Measurements from ENCODE around the gene TEX51.

TEX51 gene

DNA sequence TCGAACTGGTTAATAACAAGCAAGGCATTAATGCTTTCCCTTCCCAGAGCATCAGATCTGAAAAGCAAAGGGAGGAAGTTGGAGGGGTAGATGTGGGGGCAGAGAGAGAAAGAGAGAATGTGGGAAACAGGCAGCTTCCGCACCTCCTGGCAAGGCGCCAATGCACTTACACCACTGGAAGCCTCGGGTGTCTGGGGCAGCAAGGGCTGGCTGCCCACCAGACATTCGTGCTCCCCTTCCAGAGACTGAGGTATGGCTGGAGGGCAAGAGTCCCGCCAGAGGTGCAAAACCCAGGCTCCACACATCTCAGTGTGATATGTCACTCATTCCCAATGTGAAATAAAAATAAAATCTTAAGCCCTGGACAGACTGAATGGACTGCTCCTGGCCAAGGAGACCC is 46.4 kb downstream of the TEX51 start:
- peaks cover 30% of the 10 kb centered on the region for H3K27me3 ChIP-seq (ENCODE audit: control insufficient read depth, insufficient read depth, low read length)
- H3K36me3 ChIP-seq (ENCODE audit: insufficient read depth, low read length), result no peaks in the 10 kb centered on the region
- H3K4me1 ChIP-seq (ENCODE audit: control insufficient read depth, insufficient read depth, low read length), result no peaks in the 10 kb centered on the region
- no peak overlapping the region for H3K4me2 ChIP-seq (ENCODE audit: low read length)
- no peak overlapping the region for H3K4me3 ChIP-seq (ENCODE audit: low read length)
- no peaks in the 10 kb centered on the region for H3K9me3 ChIP-seq (replicated peaks; ENCODE audit: low read length)
- H3K9ac ChIP-seq (ENCODE audit: low read depth, low read length), result no peak overlapping the region

DNA sequence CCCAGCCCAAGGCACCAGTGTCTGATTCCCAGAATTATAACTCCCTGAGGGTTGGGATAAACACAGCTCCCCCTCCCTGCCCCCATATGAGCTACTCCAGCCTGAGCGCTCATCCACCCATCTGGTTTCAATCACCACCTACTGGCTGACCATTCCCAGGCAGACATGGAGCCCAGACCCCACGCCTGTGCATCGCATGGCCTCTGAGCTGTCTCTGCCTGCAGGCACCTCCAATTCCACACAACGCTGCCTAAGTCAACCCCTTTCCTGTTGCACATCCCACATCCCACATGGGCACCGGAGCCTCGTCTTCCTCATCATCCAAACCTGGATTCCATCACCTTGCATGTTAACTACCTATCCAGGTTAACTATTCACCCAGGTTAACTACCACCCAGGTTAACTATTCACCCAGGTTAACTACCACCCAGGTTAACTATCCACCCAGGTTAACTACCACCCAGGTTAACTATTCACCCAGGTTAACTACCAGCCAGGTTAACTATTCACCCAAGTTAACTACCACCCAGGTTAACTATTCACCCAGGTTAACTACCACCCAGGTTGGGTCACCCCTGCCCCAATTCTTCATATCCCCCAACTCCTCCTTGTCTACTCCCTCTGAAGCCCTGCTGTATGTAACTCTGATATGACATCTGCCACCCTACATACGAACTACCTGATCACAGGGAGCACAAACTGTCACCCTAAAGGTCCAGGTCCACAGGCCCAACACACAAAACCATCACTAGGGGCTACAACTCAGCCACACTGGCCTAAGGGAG is 47.8 kb downstream of the TEX51 start:
- Histone ChIP-seq H3K4me2 (ENCODE audit: low read length) (no peak overlapping the region), H3K4me1 (ENCODE audit: control insufficient read depth, insufficient read depth, low read length) (no peaks in the 10 kb centered on the region), H3K36me3 (ENCODE audit: insufficient read depth, low read length) (no peaks in the 10 kb centered on the region), H3K9ac (ENCODE audit: low read depth, low read length) (no peak overlapping the region), H3K27me3 (ENCODE audit: control insufficient read depth, insufficient read depth, low read length) (peaks cover 32% of the 10 kb centered on the region), H3K9me3 (replicated peaks; ENCODE audit: low read length) (no peaks in the 10 kb centered on the region), H3K4me3 (ENCODE audit: low read length) (no peak overlapping the region)

DNA sequence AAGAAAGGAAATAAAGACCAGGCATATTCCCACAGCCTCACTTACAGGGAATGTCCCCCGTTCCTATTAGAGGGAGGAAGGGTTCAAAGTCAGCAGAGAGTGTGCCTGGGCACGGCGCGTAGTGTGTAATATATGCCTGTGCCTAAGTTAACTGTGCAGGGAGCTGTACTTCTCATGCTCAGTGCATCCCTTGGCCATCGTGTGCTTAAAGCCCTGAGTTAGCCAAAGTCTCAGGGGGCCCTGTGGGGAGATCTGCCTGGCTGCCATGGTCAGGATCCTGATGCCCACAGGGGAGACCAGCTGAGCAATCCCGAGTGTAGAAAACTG is 48.4 kb downstream of the TEX51 start:
- Histone ChIP-seq H3K9ac (ENCODE audit: low read depth, low read length) (no peak overlapping the region), H3K27me3 (ENCODE audit: control insufficient read depth, insufficient read depth, low read length) (peaks cover 31% of the 10 kb centered on the region), H3K4me2 (ENCODE audit: low read length) (no peak overlapping the region), H3K4me1 (ENCODE audit: control insufficient read depth, insufficient read depth, low read length) (no peaks in the 10 kb centered on the region), H3K9me3 (replicated peaks; ENCODE audit: low read length) (no peaks in the 10 kb centered on the region), H3K4me3 (ENCODE audit: low read length) (no peak overlapping the region), H3K36me3 (ENCODE audit: insufficient read depth, low read length) (no peaks in the 10 kb centered on the region)

DNA sequence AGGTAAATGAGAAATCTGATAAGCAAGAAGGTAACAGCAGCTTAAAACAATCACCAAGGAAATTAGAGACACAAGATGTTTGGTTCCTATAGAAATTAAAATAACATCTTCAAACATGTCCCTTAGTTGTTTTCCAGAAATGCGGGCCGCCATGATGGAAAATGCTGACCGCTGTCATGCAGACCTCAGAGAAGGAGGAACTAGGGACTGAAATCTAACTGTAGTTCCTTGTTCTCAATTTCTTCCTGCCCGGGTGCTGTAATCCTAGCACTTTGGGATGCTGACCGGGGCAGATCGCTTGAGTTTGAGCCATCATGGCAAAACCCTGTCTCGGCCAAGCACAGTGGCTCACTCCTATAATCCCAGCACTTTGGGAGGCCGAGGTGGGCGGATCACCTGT is 51.1 kb downstream of the TEX51 start:
- Histone ChIP-seq H3K9me3 (replicated peaks; ENCODE audit: low read length) (no peaks in the 10 kb centered on the region), H3K4me2 (ENCODE audit: low read length) (no peak overlapping the region), H3K4me3 (ENCODE audit: low read length) (no peak overlapping the region), H3K9ac (ENCODE audit: low read depth, low read length) (no peak overlapping the region), H3K4me1 (ENCODE audit: control insufficient read depth, insufficient read depth, low read length) (no peaks in the 10 kb centered on the region), H3K36me3 (ENCODE audit: insufficient read depth, low read length) (no peaks in the 10 kb centered on the region), H3K27me3 (ENCODE audit: control insufficient read depth, insufficient read depth, low read length) (peaks cover 37% of the 10 kb centered on the region)

DNA sequence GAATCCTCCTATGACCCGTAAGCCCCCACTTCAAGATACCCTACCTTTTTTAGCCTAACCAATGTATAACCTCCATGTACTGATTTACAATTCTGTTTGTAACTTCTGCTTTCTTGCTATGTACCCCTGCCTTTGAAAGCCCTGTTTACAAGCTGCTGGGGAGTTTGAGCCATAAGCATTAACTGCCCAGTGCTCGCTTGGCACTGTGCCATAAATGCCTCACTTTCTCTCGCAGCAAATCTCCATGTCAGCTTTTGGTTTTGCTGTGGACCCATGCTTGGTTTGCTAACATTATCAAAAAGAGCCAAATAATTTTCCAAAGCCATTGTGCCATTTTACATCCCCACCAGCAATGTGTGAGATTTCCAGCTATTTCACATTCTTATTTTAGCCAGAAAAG is 51.8 kb downstream of the TEX51 start:
- no peaks in the 10 kb centered on the region for H3K36me3 ChIP-seq (ENCODE audit: insufficient read depth, low read length)
- no peak overlapping the region for H3K9ac ChIP-seq (ENCODE audit: low read depth, low read length)
- H3K4me3 ChIP-seq (ENCODE audit: low read length), result no peak overlapping the region
- H3K4me1 ChIP-seq (ENCODE audit: control insufficient read depth, insufficient read depth, low read length), result no peaks in the 10 kb centered on the region
- no peaks in the 10 kb centered on the region for H3K9me3 ChIP-seq (replicated peaks; ENCODE audit: low read length)
- H3K4me2 ChIP-seq (ENCODE audit: low read length), result no peak overlapping the region
- H3K27me3 ChIP-seq (ENCODE audit: control insufficient read depth, insufficient read depth, low read length), result peaks cover 44% of the 10 kb centered on the region
